ENCODE results near the gene MFN2.

MFN2 gene

GRCh38 chr1:11960715-11961114 lies 19.5 kb upstream of the MFN2 start:
- no peak for FAIRE-seq

- no peak for FAIRE-seq
These were observed 19.0 kb upstream of the MFN2 start for GRCh38 chr1:11961230-11961629.

GRCh38 chr1:11963622-11964021 lies 16.6 kb upstream of the MFN2 start:
- no peak for FAIRE-seq

- no peak for FAIRE-seq
These were observed 15.6 kb upstream of the MFN2 start for GRCh38 chr1:11964656-11965055.

- no peak for FAIRE-seq
These were observed 13.2 kb upstream of the MFN2 start for GRCh38 chr1:11967028-11967547.

- no peak for FAIRE-seq
These were observed 9.6 kb upstream of the MFN2 start for GRCh38 chr1:11970441-11971185.

- FAIRE-seq, result no peak
These were observed 2.6 kb upstream of the MFN2 start for GRCh38 chr1:11977625-11978024.

GRCh38 chr1:11978301-11978700 lies 1.9 kb upstream of the MFN2 start:
- no peak for FAIRE-seq

GRCh38 chr1:11979028-11979850 lies 1.0 kb upstream of the MFN2 start:
- no peak for FAIRE-seq

- no peak for FAIRE-seq
These were observed 380 bp downstream of the MFN2 start for GRCh38 chr1:11980676-11980972.

- no peak for FAIRE-seq
These were observed 1.2 kb downstream of the MFN2 start for GRCh38 chr1:11981378-11982009.

GRCh38 chr1:11982010-11982392 lies 1.8 kb downstream of the MFN2 start:
- FAIRE-seq, result no peak

- FAIRE-seq, result no peak
These were observed 3.9 kb downstream of the MFN2 start for GRCh38 chr1:11984121-11984520.

- FAIRE-seq, result no peak
These were observed 4.3 kb downstream of the MFN2 start for GRCh38 chr1:11984576-11984975.

GRCh38 chr1:11985171-11985570 lies 4.9 kb downstream of the MFN2 start:
- FAIRE-seq, result no peak

- no peak for FAIRE-seq
These were observed 5.6 kb downstream of the MFN2 start for GRCh38 chr1:11985851-11986250.

GRCh38 chr1:11989669-11990068 lies 9.4 kb downstream of the MFN2 start:
- no peak for FAIRE-seq

GRCh38 chr1:11990303-11991032 lies 10.2 kb downstream of the MFN2 start:
- FAIRE-seq, result no peak

- FAIRE-seq, result no peak
These were observed 11.9 kb downstream of the MFN2 start for GRCh38 chr1:11991969-11992676.

GRCh38 chr1:11997081-11997850 lies 17.0 kb downstream of the MFN2 start:
- no peak for FAIRE-seq

- no peak for FAIRE-seq
These were observed 18.4 kb downstream of the MFN2 start for GRCh38 chr1:11998636-11999035.

- no peak for FAIRE-seq
These were observed 19.0 kb downstream of the MFN2 start for GRCh38 chr1:11999236-11999635.

All from colon (tissue), 2 donors.